Hepatocyte (in vitro differentiated cells): ENCODE measurements around the gene SORBS2. TPM values are rescaled to one million over a fixed set of nuclear protein-coding genes. Genes with fewer than 3 reads are reported as not detected.

ENCODE experiments used
- DNase-seq: peaks from one replicate; pipeline ENCODE4 v3.0.0-alpha.2; 2016; ENCODE audit warnings: low spot score
- H2AFZ ChIP-seq: fragments of 200-600 bp; sonication (generic); 2 replicates; pipeline ENCODE4 v1.6.0; 2016; ENCODE audit warnings: antibody characterized with exemption, mild to moderate bottlenecking
- H3K27ac ChIP-seq: fragments of 200-600 bp; sonication (generic); 2 replicates; pipeline ENCODE4 v1.5.1; 2016; ENCODE audit warnings: mild to moderate bottlenecking
- H3K27me3 ChIP-seq: fragments of 200-600 bp; sonication (generic); 2 replicates; pipeline ENCODE4 v1.6.1; 2016
- H3K36me3 ChIP-seq: fragments of 200-600 bp; sonication (generic); replicated peaks from 2 replicates; pipeline ENCODE4 v1.5.1; 2016; ENCODE audit warnings: low read depth; ENCODE audit not compliant: insufficient read depth
- H3K4me1 ChIP-seq: fragments of 200-600 bp; sonication (generic); 2 replicates; pipeline ENCODE4 v1.5.1; 2016; ENCODE audit warnings: mild to moderate bottlenecking, moderate library complexity; ENCODE audit not compliant: insufficient read depth
- H3K4me2 ChIP-seq: fragments of 200-600 bp; sonication (generic); 2 replicates; pipeline ENCODE4 v1.6.0; 2016
- H3K4me3 ChIP-seq: fragments of 200-600 bp; sonication (generic); 2 replicates; pipeline ENCODE4 v1.5.1; 2016; ENCODE audit warnings: mild to moderate bottlenecking
- H3K79me2 ChIP-seq: fragments of 200-600 bp; sonication (generic); 2 replicates; pipeline ENCODE4 v1.6.0; 2017; ENCODE audit warnings: mild to moderate bottlenecking
- H3K9me2 ChIP-seq: fragments of 200-600 bp; sonication (generic); replicated peaks from 2 replicates; pipeline ENCODE4 v1.6.0; 2017; ENCODE audit warnings: mild to moderate bottlenecking; ENCODE audit not compliant: insufficient read depth
- H3K9me3 ChIP-seq: fragments of 200-600 bp; sonication (generic); 2 replicates; pipeline ENCODE4 v1.5.1; 2016; ENCODE audit warnings: low read depth, mild to moderate bottlenecking
- H4K20me1 ChIP-seq: fragments of 200-600 bp; sonication (generic); 2 replicates; pipeline ENCODE4 v1.6.0; 2016; ENCODE audit warnings: mild to moderate bottlenecking; ENCODE audit not compliant: insufficient read depth, poor library complexity, severe bottlenecking
- CTCF ChIP-seq: fragments of 200-600 bp; sonication (generic); IDR thresholded peaks from 2 replicates; pipeline ENCODE4 v1.5.1; 2016; ENCODE audit warnings: antibody characterized with exemption, mild to moderate bottlenecking; ENCODE audit not compliant: poor library complexity
- EZH2 ChIP-seq: fragments of 200-600 bp; sonication (generic); IDR thresholded peaks from 2 replicates; pipeline ENCODE4 v1.6.1; 2016; ENCODE audit warnings: antibody characterized with exemption, mild to moderate bottlenecking, borderline replicate concordance
- EZH2phosphoT487 ChIP-seq: fragments of 200-600 bp; sonication (generic); IDR thresholded peaks from one replicate; pipeline ENCODE4 v1.6.1; 2018; ENCODE audit warnings: antibody characterized with exemption, mild to moderate bottlenecking, low read depth, moderate library complexity; ENCODE audit not compliant: unreplicated experiment, severe bottlenecking
- WGBS: methylation state at CpG from one replicate; pipeline ENCODE4 v1.1.6; 2016; ENCODE audit warnings: low lambda C conversion rate; ENCODE audit errors: missing lambda C conversion rate; 5-methylcytosine and 5-hydroxymethylcytosine counted together
- polyA plus RNA-seq: library from polyadenylated mRNA; unstranded; fragments of >200 nt; fragmentation: Nextera tagmentation; extraction: Ambion mirVana; gene quantifications from 2 replicates; pipeline ENCODE4 v1.2.1, GENCODE V29; 2016
- total RNA-seq: library from RNA; depleted of rRNA; stranded (reverse); fragments of >200 nt; gene quantifications from 2 replicates; pipeline ENCODE4 v1.2.3, GENCODE V29; 2014

Gene SORBS2
- total and polyA plus RNA-seq, 2 experiments from 2014 or later: 43.4 to 52.1 TPM

DNA sequence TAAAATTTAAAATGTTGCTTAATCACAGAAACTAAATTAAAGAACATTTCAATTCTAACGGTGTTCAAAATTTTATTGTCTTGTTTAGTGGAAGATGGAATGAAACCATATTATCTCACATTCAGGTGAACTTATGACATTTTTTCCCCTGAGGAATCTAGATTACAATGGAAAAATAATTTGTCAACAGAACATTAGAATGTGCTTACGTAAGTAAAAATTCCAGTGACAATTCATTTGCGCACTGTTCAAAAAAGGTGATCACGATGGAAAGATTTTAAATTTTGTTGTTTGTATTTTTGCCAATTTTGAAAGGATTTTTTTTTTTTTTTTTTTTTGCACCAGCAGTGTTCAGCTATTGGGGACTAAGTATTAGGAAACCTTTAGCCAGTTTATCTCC, 23.3 kb upstream of the SORBS2 start:
- TF ChIP-seq EZH2phosphoT487 (no peak), EZH2 (no peak), CTCF (no peak)
- WGBS: 96% methylated on average over 4 of the region's 4 CpGs
- no peaks in the 10 kb centered on the region for H4K20me1 ChIP-seq
- H3K27ac ChIP-seq: no peak overlapping the region
- no peaks in the 10 kb centered on the region for H3K9me3 ChIP-seq
- H3K79me2 ChIP-seq: no peaks in the 10 kb centered on the region
- no peaks in the 10 kb centered on the region for H3K36me3 ChIP-seq
- no peak overlapping the region for H3K4me3 ChIP-seq
- no peak for DNase-seq
- H3K27me3 ChIP-seq: no peaks in the 10 kb centered on the region
- no peak overlapping the region for H3K4me2 ChIP-seq
- H3K4me1 ChIP-seq: peaks cover 43% of the 10 kb centered on the region
- no peaks in the 10 kb centered on the region for H3K9me2 ChIP-seq
- no peak overlapping the region for H2AFZ ChIP-seq

- no peaks in the 10 kb centered on the region for H4K20me1 ChIP-seq
- H3K27me3 ChIP-seq: no peaks in the 10 kb centered on the region
- no peak for DNase-seq
- no peaks in the 10 kb centered on the region for H3K79me2 ChIP-seq
- H2AFZ ChIP-seq: no peak overlapping the region
- H3K9me2 ChIP-seq: no peaks in the 10 kb centered on the region
- no peak for TF ChIP-seq EZH2phosphoT487
- TF ChIP-seq EZH2: no peak
- no peak for TF ChIP-seq CTCF
- H3K27ac ChIP-seq: no peak overlapping the region
- no peak overlapping the region for H3K4me2 ChIP-seq
- H3K36me3 ChIP-seq: no peaks in the 10 kb centered on the region
- peaks cover 38% of the 10 kb centered on the region for H3K4me1 ChIP-seq
- H3K9me3 ChIP-seq: no peaks in the 10 kb centered on the region
- WGBS: 91% methylated on average over 6 of the region's 6 CpGs
- H3K4me3 ChIP-seq: no peak overlapping the region
Observed at GRCh38 chr4:185834778-185835177, 22.8 kb upstream of the SORBS2 start.

GRCh38 chr4:185834088-185834487, 22.1 kb upstream of the SORBS2 start:
- no peak overlapping the region for H3K4me3 ChIP-seq
- H3K27ac ChIP-seq: no peak overlapping the region
- peaks cover 33% of the 10 kb centered on the region for H3K4me1 ChIP-seq
- no peaks in the 10 kb centered on the region for H3K9me2 ChIP-seq
- no peaks in the 10 kb centered on the region for H3K27me3 ChIP-seq
- no peak overlapping the region for H2AFZ ChIP-seq
- H3K9me3 ChIP-seq: no peaks in the 10 kb centered on the region
- H3K4me2 ChIP-seq: no peak overlapping the region
- TF ChIP-seq CTCF: no peak
- no peak for TF ChIP-seq EZH2phosphoT487
- no peak for TF ChIP-seq EZH2
- no peak for DNase-seq
- no peaks in the 10 kb centered on the region for H4K20me1 ChIP-seq
- WGBS: 84% methylated on average over 4 of the region's 4 CpGs
- no peaks in the 10 kb centered on the region for H3K36me3 ChIP-seq
- no peaks in the 10 kb centered on the region for H3K79me2 ChIP-seq

DNA sequence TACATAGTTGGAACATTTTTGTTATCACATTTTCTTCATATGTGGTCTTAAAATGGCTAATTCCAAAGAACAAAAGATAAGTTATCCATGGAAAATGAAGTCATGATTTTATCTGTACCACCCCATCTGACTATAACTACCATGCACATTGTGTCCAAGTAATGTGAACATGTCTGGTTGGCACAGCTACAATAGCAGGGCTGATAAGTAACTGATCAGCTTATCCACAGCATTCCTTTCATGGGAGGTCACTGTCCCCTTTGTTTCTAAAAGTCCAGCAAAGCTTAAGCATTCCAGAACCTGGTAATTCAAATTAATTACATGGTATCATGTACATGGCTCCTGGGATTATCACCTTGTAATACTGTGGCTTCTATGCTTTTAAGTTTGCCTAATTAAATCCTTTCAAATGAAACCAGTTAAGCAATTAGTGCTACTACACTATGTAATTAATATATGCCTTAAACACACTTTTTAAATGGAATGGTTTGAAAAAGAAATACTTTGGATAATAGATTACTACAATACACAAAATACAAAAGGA, 21.1 kb upstream of the SORBS2 start:
- no peaks in the 10 kb centered on the region for H3K27me3 ChIP-seq
- no peaks in the 10 kb centered on the region for H3K36me3 ChIP-seq
- no peak overlapping the region for H3K4me3 ChIP-seq
- H2AFZ ChIP-seq: no peak overlapping the region
- no peaks in the 10 kb centered on the region for H4K20me1 ChIP-seq
- H3K9me2 ChIP-seq: no peaks in the 10 kb centered on the region
- no peaks in the 10 kb centered on the region for H3K9me3 ChIP-seq
- peak overlapping the region; percentile 38 for H3K27ac ChIP-seq
- H3K79me2 ChIP-seq: no peaks in the 10 kb centered on the region
- H3K4me2 ChIP-seq: no peak overlapping the region
- TF ChIP-seq EZH2phosphoT487: no peak
- TF ChIP-seq CTCF: no peak
- no peak for TF ChIP-seq EZH2
- H3K4me1 ChIP-seq: peaks cover 23% of the 10 kb centered on the region
- no peak for DNase-seq
